ENCODE data around the gene DOK5.
"Not testable (repeated sequence)": the region's sequence is repeated elsewhere in the genome, so short reads cannot be mapped to it uniquely, and the experiment has no call there.

DOK5 gene

GRCh38 chr20:54473340-54473739 lies 2.1 kb upstream of the DOK5 start:
- DNase-seq = no peak

GRCh38 chr20:54474046-54474445 lies 1.3 kb upstream of the DOK5 start:
- no peak for DNase-seq

- DNase-seq = no peak
These were observed 527 bp upstream of the DOK5 start for GRCh38 chr20:54474866-54475265.

DNA sequence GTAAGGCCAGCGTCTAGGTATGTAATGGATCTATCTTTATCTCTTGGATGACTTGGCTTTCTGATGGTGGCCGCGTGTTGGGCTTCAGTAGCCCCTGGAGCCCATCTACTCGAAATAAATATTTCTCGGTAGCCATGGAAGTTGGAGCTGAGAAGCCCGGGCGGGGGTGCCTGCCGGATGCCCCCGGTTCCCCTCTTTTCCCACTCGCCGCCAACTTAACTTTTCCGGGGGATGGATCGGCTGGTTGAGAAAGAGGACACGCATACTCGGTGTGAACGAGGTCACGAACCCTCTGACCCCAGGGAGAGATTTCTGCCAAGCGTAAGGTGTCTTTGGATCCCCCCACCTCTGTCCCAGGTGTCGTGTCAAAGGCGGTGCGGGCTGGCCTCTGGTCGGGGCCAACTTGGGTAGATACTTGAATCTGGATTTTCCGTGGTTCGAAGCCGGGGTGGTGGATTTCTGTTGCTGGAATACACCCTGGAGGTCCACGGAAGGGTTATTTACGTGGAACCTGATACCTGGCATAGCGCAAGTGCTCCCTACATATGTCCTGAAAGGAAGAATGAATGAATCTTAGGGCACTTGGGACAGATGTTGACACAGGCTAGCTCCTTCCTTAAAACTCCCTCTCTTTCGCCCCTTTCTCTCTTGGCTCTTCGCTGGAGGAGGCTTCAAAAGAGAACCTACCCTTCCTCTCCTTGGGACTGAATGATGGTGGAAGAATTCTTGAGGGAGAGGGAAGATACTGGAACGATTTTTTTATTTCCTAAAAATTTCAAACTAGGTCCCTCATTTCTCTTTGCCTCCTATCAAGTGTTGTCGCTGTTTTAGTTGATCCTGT lies 996 bp downstream of the DOK5 start:
- DNase-seq = no peak

DNA sequence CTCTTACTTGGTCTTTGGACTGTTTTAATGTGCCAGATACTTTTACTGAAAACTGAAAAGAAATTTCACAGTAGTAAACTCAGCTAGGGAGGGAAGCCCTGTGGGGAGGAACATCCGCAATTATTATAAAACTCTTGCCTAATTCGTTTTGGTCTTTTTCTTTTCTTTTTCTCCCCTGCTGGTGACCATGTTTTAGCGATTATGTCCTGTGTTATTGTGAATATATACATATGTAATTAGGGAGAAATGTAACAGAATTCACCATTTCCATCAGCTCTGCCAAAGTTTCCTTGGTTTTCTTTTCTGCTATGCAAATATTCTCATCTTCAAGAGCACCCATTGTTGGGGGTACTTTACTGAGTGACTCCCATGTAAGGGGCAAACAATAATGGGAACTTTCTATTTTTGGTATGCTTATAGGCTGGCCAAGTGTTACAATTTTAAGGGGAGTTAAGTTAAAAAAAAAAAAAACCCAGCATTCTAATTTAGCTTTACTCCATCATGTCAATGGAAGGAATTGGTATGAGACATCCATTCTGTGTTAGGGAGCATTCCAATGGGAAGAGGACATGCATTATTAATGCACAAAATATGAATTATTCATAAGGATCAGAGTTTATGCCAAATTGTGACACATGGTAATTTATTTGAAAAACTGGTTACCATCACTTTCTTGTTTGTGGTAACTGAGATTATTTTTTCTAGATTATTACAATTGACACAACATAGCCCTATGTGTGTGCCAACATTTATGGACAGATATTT lies 2.0 kb downstream of the DOK5 start:
- DNase-seq = no peak

DNA sequence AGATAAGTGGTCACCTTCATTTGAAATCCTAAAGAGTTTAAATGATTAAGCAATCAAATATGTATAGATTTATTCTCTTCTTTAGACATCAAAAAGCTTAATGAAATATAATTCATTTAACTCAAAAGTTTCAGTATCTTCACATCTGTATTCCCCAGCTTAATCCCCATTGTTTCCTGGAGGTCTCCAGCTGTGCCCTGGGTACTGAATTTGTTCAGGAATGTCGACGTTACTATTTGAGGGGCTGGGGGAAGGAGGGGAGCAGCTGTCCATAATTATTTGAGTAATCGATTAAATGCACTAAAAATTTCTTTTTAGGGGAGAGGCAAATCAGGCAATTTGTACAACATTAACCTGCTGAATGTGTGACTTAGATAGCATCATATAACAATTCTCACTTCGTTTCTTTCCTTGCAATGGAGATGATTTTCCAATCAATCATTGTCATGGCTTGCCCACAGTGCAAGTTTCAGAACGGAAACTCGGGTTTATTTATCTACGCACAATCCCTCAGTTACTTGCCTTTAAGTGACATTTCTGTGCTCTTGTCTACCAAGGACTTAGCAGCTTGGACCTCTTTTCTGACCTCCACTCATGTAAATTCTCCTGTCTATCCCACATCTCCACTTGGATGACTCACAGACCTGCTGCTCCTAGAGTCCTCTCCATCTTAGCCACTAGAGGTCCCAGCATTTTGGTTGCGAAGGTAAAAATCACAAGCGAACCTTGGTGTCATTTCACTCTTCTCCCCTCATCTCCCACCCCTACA lies 3.9 kb downstream of the DOK5 start:
- no peak for DNase-seq

- DNase-seq = not testable (repeated sequence)
These were observed 4.5 kb downstream of the DOK5 start for GRCh38 chr20:54479937-54480336.

- no peak for DNase-seq
These were observed 6.0 kb downstream of the DOK5 start for GRCh38 chr20:54481442-54481841.

DNA sequence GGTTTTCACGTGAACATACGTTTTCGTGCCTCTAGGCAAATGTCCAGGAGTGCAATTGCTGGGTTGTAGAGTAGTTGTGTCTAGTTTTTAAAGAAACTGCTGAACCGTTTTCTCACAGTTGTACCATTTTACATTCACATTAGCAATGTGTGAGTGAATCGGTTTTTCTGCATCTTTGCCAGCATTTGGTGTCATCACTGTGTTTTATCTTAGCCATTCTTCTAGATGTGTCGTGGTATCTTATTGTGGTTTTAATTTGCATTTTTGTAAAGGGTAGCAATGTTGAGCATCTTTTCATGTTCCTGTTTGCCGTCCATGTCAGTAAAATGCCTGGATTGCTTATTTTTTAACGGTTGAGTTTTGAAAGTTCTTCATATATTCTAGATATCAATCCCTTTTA lies 10.2 kb downstream of the DOK5 start:
- no peak for DNase-seq

DNA sequence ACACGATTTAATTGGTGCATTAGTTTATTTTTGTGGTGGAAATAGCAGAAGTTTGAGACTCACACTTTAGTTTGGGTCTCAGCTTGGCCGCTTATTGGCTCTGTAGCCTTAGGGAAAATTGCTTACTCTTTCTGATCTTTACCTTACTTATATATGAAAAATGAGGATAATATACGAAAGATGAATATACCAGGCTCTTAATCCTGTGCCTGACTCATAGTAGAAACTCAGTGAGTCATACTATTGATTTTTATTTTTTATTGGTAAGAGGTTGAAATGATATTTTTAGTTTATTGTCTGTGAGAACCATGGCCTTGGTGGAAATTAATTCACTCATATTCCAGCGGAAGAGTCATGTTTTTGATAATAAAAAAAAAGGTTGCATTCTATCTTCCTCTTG lies 11.2 kb downstream of the DOK5 start:
- no peak for DNase-seq

- no peak for DNase-seq
These were observed 13.0 kb downstream of the DOK5 start for GRCh38 chr20:54488442-54488841.

DNA sequence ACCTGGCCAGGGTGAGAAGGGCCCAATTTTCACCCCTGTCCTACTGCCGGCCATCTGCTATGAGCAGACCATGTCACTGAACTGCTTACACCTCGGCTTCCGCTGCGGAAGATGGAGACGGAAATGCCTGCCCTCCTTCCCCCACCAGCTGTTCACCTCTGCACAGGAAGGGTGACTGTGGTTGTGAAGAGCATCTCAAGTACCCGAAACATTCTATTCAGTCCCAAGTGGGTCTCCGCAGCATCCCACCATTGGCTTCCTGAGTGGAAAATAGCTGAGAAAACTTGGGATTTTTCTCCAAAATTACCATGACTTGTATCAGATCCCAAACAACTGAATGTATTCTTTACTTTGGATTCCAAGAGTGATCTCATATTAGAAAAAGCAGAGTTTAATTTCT lies 16.1 kb downstream of the DOK5 start:
- no peak for DNase-seq

DNA sequence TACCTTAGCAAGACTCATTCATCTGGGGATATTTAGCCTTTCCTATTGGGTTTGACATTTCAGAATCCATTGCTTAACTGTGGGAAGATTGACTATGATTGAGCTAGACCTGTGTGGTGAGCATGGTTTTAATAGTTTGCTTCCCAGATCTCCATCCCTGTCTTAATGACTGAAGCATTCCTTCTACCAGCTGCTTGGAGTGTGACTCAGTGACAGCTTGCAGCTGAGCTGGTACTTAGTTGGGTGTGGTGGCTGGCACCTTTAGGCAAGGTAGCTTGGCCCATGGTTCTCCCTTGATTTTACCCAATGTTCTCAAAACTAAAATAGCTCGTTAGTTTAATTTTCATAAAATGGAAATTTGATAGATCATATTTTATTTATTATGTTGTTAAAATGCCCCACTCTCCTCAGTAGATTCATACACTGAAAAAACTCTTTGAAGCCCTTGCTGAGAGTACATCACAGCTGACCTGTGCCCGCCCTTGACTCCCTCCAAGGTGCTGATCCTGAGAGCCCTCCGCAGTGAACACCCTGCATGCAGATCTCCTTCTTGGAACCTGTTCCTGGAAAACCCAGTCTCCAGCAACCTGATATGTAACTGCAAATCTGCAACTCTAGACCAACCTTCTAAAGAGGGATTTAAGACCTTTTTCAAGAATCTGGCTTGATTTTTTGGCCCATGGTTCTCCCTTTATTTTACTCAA lies 19.1 kb downstream of the DOK5 start:
- no peak for DNase-seq

DNA sequence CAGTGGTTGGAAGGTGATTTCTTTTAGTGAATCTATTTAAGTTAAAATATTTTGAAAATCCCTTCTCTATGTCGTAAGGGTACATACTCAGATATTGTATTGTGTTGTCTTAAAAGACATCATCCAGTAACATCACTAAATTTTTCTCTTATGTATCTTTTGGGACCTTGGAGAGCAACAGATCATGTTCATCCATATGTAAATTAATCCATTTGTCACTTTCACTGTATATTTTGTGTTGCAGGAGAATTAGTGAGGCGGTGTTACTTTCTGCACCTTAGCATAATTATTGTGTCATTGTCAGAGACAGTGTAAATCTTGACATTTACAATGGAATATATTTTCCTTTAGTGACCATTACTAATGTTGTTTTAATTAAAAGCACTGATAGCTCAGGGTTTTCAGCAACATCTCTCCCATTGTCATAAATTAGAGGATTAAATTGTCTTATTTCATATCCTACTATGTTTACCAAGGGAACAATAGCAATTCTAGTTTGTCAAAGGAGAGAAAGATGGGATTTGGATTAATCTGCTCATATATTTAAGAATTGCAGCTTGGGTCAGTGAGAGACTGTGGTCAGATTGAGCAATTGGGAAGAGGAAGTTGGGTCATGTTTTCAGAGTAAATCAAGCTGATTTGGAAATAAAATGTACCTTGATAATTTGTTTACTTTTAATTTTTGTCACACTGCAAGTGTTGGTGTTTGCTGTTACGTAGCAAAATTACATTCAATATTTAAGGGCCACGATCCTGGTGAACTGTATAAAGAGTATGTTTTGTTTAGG lies 22.7 kb downstream of the DOK5 start:
- DNase-seq = no peak

- no peak for DNase-seq
These were observed 23.7 kb downstream of the DOK5 start for GRCh38 chr20:54499111-54499510.

DNA sequence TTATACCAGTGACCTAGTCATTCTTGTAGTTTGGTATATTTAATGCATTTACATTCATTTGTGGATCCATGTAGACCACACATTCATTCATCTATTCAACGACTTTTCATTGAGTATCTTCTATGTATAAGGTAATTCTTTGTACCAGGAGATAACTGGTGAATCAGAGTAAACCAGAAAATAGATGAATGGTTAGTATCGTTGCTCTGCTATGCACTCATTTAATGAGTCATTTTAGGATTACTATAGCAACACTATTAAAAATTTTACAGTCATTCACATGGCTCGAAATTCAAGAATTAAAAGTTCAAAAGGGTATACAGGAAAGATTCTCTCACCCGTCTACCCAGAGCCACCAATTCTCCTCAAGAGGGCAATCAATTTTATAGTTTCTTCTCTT lies 26.8 kb downstream of the DOK5 start:
- DNase-seq = no peak

- DNase-seq = peak; percentile 13
These were observed 31.2 kb downstream of the DOK5 start for GRCh38 chr20:54506643-54507042.

DNA sequence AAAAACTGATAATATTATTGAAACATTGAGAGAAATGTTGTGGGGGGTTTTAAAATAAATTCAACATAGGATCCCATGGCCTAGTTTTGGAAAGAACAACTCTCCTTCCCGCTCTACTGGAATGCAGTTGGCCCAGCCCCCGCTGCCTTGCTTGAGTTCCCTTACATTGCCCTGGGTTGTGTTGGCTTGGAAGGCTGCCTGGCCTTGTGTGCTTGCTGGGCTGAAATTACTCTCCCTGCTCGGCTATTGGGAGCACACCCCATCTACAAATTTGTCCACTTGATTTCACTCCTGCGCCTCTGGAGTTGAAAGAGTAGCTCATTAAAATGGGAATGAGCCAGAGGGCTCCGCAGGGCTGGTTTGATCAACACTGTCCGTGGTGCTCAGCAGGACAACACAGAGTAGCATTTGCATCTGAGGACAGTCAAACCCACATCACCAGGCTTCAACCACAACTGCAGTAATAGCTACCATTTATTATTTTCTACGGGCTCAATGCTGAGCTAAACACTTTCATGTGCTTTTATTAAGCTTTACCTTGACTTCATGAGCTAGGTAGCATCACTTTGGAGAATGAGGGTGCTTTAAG lies 35.2 kb downstream of the DOK5 start:
- DNase-seq = no peak

- DNase-seq = no peak
These were observed 37.3 kb downstream of the DOK5 start for GRCh38 chr20:54512694-54513093.

- DNase-seq = no peak
These were observed 38.7 kb downstream of the DOK5 start for GRCh38 chr20:54514028-54514607.

All from NCI-H510A treated with DMSO at 0.1 percent for 48 hours (cell line).